ENCODE results near the gene EVA1A. TPM values are rescaled to one million over a fixed set of nuclear protein-coding genes. Genes with fewer than 3 reads are reported as not detected.

EVA1A gene
- total RNA-seq, 1 experiment from 2014 or later: 0.68 TPM

GRCh38 chr2:75608684-75609333 is 48.1 kb upstream of the EVA1A start:
- no peaks in the 10 kb centered on the region for H3K79me2 ChIP-seq (ENCODE audit: insufficient read depth, low read length)
- no peaks in the 10 kb centered on the region for H3K9me3 ChIP-seq (ENCODE audit: control insufficient read depth, low read depth, low read length)
- peak; percentile 97 for TF ChIP-seq CTCF (conservative IDR thresholded peaks at IDR 0.05)
- H3K23me2 ChIP-seq (ENCODE audit: insufficient read length, low read depth, low read length, poor library complexity, severe bottlenecking): no peaks in the 10 kb centered on the region
- H3K27me3 ChIP-seq (ENCODE audit: insufficient read depth, low read length): no peaks in the 10 kb centered on the region
- no peak overlapping the region for H3K56ac ChIP-seq (ENCODE audit: insufficient read length, low read depth, low read length)
- Mint-ChIP-seq H3K4me3 (peak overlapping the region; percentile 73 to 77), H3K9me3 (peaks cover 0 to 3% of the 10 kb centered on the region in 2 experiments; a peak in 2 of 5 replicates), H3K36me3 (ENCODE audit: insufficient read depth in 1 of 3, low read depth in 3 of 3) (no peaks in the 10 kb centered on the region; a peak in 1 of 7 replicates), H3K4me1 (peaks cover 22 to 33% of the 10 kb centered on the region in 2 experiments), H3K27me3 (ENCODE audit: low read depth) (peaks cover 44% of the 10 kb centered on the region), H3K27ac (peak overlapping the region in 2 of 3 experiments; percentile 95; a peak in 4 of 7 replicates)
- H2BK20ac ChIP-seq (ENCODE audit: low read depth, low read length, poor library complexity, severe bottlenecking): no peak overlapping the region
- WGBS (ENCODE audit: extremely low coverage, insufficient read length, low lambda C conversion rate): no CpG with 5 or more reads among the region's 25 CpGs
- H3K4me2 ChIP-seq (ENCODE audit: insufficient read depth, insufficient read length, low read length): peak overlapping the region; percentile 47
- peak; percentile 84 for DNase-seq
- H3K23ac ChIP-seq (ENCODE audit: insufficient read length, low read depth, low read length): no peak overlapping the region
- no peak overlapping the region for H3T11ph ChIP-seq (ENCODE audit: low read length)
- no peak overlapping the region for H2BK5ac ChIP-seq (ENCODE audit: insufficient read length, low read length)
- H3K79me1 ChIP-seq (ENCODE audit: insufficient read depth, low read depth, low read length, poor library complexity, severe bottlenecking): no peaks in the 10 kb centered on the region
- no peak overlapping the region for H2AFZ ChIP-seq (ENCODE audit: low read length)
- H4K5ac ChIP-seq (ENCODE audit: insufficient read length, low read depth, low read length): no peak overlapping the region
- no peak overlapping the region for H3K27ac ChIP-seq (ENCODE audit: insufficient read length, low read depth, low read length)
- no peak overlapping the region for H2BK120ac ChIP-seq (ENCODE audit: low read depth, low read length, poor library complexity, severe bottlenecking)
- H3K18ac ChIP-seq (ENCODE audit: insufficient read length, low read depth, low read length): peak overlapping the region; percentile 87
- H3K9ac ChIP-seq (ENCODE audit: extremely low read depth, insufficient read length, low read length): peak overlapping the region; percentile 35
- H2AK5ac ChIP-seq (ENCODE audit: insufficient read length, low read length): no peak overlapping the region
- H4K8ac ChIP-seq (replicated peaks; ENCODE audit: insufficient read length, low read depth, low read length): no peak overlapping the region
- no peak overlapping the region for H4K91ac ChIP-seq (ENCODE audit: insufficient read length, low read depth, low read length)
- no peaks in the 10 kb centered on the region for H4K20me1 ChIP-seq (ENCODE audit: control insufficient read depth, insufficient read depth, insufficient read length)
- H3K4me1 ChIP-seq (ENCODE audit: insufficient read depth, low read length): no peaks in the 10 kb centered on the region
- no peak overlapping the region for H2BK15ac ChIP-seq (ENCODE audit: low read depth, low read length)
- peak overlapping the region; percentile 97 for H3K14ac ChIP-seq (ENCODE audit: insufficient read depth, low read length)
- H3K4ac ChIP-seq (ENCODE audit: low read depth, low read length): no peak overlapping the region
- H2BK12ac ChIP-seq (ENCODE audit: insufficient read length, low read depth, low read length): peak overlapping the region; percentile 63

All from H9 (cell line).